Esophagus (tissue), 2 donors: ENCODE results near the gene SLC16A10. TPM values are rescaled to one million over a fixed set of nuclear protein-coding genes. Genes with fewer than 3 reads are reported as not detected.

Source experiments
- H3K27ac ChIP-seq, 2 donors: one replicate each; pipeline ENCODE4 v1.5.1; 2013; ENCODE audit warnings: low read depth in 2 of 2, mild to moderate bottlenecking in 2 of 2, inconsistent platforms in 1 of 2, low read length in 1 of 2, moderate library complexity in 1 of 2
- H3K27me3 ChIP-seq, 2 donors: one replicate each; pipeline ENCODE4 v1.6.1; 2013; ENCODE audit warnings: low read length in 2 of 2, control low read depth in 1 of 2, mild to moderate bottlenecking in 1 of 2; ENCODE audit not compliant: insufficient read depth in 2 of 2, control insufficient read depth in 1 of 2
- H3K36me3 ChIP-seq, 2 donors: one replicate each; pipeline ENCODE4 v1.6.1; 2013; ENCODE audit warnings: low read length in 1 of 2; ENCODE audit not compliant: control insufficient read depth in 2 of 2, insufficient read depth in 2 of 2
- H3K4me1 ChIP-seq, 2 donors: one replicate each; pipeline ENCODE4 v1.6.1; 2013; ENCODE audit warnings: low read length in 1 of 2; ENCODE audit not compliant: control insufficient read depth in 2 of 2, insufficient read depth in 2 of 2
- H3K4me3 ChIP-seq, 2 donors: one replicate each; pipeline ENCODE4 v1.5.1; 2013; ENCODE audit warnings: low read length in 2 of 2, mild to moderate bottlenecking in 2 of 2, low read depth in 1 of 2, moderate library complexity in 1 of 2
- H3K9me3 ChIP-seq, 2 donors: one replicate each; pipeline ENCODE4 v1.6.1; 2013; ENCODE audit warnings: mild to moderate bottlenecking in 2 of 2, low read depth in 1 of 2, low read length in 1 of 2, moderate library complexity in 1 of 2; ENCODE audit not compliant: control insufficient read depth in 2 of 2, insufficient read depth in 1 of 2
- WGBS, 2 donors: extraction: QIAGEN DNeasy Blood & Tissue Kit; methylation state at CpG; one replicate each; pipeline ENCODE4 v1.1.7; 2013; 5-methylcytosine and 5-hydroxymethylcytosine counted together
- polyA plus RNA-seq, 2 donors: library from polyadenylated mRNA; stranded (reverse); fragments of 200-250 nt; gene quantifications; one replicate each; pipeline ENCODE4 v1.2.3, GENCODE V29; 2013
- donor health status: healthy with polysubstance abuse.
- donor health status: Bipolar disorder and iron deficiency.

Gene SLC16A10
- polyA plus RNA-seq, 2 donors, result 0.18 to 0.41 TPM

DNA sequence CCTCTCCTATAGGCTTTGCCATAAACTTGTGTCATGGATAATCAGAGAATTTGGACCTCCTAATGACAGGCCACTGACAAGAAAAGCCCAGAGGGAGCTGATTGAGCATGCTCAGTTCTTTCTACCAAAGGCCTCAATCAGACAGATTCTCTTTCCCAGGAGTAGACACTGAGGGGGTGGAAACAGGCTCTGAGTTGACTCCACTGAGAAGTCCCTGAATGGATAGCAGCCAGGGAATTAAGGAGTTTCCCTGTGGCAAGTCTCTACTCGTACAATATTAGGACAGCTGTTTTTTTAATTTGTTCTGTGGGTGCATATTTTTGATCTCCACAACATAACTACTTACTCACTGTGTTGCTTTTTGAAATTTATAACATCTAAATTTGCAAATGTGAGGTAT lies 63.3 kb downstream of the SLC16A10 start:
- WGBS, 2 donors, result 24 to 43% methylated on average over 1 of the region's 1 CpG
- Histone ChIP-seq H3K27ac (no peak overlapping the region), H3K36me3 (no peaks in the 10 kb centered on the region), H3K27me3 (no peaks in the 10 kb centered on the region), H3K9me3 (no peaks in the 10 kb centered on the region), H3K4me1 (no peaks in the 10 kb centered on the region), H3K4me3 (no peak overlapping the region)

DNA sequence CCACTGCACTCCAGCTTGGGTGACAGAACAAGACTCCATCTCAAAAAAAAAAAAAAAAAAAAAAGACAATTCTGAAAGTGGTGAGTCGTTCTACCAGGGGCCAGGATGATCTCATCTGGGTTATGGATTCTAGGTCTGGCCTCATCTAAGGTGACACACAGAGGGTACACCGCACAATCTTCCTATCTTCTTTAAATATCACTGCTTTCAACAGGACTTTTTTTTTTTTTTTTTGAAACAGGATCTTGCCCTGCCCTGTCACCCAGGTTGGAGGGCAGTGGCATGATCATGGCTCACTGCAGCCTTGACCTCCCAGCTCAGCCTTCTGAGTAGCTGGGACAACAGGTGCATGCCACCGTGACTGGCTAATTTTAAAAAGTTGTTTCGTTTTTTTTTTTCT lies 67.7 kb downstream of the SLC16A10 start:
- no peak overlapping the region for H3K4me3 ChIP-seq
- H3K27ac ChIP-seq, result no peak overlapping the region
- H3K9me3 ChIP-seq, result no peaks in the 10 kb centered on the region
- H3K4me1 ChIP-seq, result no peaks in the 10 kb centered on the region
- 85% methylated on average over 4 of the region's 4 CpGs for WGBS, 2 donors
- no peaks in the 10 kb centered on the region for H3K36me3 ChIP-seq
- no peaks in the 10 kb centered on the region for H3K27me3 ChIP-seq

- Histone ChIP-seq H3K9me3 (no peaks in the 10 kb centered on the region), H3K4me3 (no peak overlapping the region), H3K27ac (no peak overlapping the region), H3K4me1 (no peaks in the 10 kb centered on the region), H3K27me3 (no peaks in the 10 kb centered on the region), H3K36me3 (no peaks in the 10 kb centered on the region)
- 80 to 84% methylated on average over 5 of the region's 5 CpGs for WGBS, 2 donors
Observed at GRCh38 chr6:111157412-111157811, 70.1 kb downstream of the SLC16A10 start.

DNA sequence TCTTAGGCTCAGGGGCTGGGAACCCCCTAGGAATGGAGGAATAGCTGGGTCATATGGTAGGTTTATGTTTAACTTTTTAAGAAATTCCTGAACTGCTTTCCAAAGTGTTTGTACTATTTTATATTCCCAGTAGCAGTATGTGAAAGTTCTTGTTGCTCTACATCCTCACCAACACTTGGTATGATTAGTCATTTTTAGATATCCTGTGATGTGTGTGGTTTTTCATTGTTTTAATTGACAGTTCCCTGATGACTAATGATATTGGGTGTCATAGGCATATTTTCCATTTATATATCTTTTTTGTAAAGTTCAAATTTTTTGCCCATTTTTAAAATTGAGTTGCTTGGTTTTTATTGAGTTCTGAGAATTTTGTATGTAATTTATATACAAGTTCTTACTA lies 72.3 kb downstream of the SLC16A10 start:
- H3K4me1 ChIP-seq, result no peaks in the 10 kb centered on the region

GRCh38 chr6:111161650-111162049 lies 74.3 kb downstream of the SLC16A10 start:
- 88 to 89% methylated on average over 2 of the region's 2 CpGs for WGBS, 2 donors

More for the DNA sequence above, 72.3 kb downstream of the SLC16A10 start:
- Histone ChIP-seq H3K9me3 (no peaks in the 10 kb centered on the region), H3K27ac (no peak overlapping the region), H3K36me3 (no peaks in the 10 kb centered on the region), H3K27me3 (no peaks in the 10 kb centered on the region), H3K4me3 (no peak overlapping the region)

DNA sequence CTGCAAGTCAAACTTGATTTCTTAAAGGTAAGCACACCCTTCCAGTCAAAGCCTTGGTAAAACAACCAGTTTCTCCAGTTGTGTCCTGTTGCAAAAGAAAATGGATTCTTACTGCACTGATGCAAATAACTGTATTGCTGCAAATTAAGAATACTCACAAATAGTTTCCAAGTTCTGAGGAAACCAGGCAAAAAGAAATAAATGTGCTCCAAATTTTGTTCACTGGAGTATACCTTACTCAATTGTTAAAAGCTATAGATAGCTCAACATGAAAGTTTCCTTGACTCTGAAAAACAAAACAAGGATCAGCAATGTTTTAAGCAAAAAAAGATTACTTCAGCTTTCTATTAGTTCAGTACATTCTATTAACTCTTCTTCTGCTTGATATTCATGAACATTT lies 75.2 kb downstream of the SLC16A10 start:
- no peaks in the 10 kb centered on the region for H3K27me3 ChIP-seq
- H3K4me1 ChIP-seq, result no peaks in the 10 kb centered on the region
- H3K9me3 ChIP-seq, result no peaks in the 10 kb centered on the region
- no peak overlapping the region for H3K4me3 ChIP-seq
- H3K27ac ChIP-seq, result no peak overlapping the region
- no peaks in the 10 kb centered on the region for H3K36me3 ChIP-seq

More at GRCh38 chr6:111161650-111162049, 74.3 kb downstream of the SLC16A10 start:
- Histone ChIP-seq H3K9me3 (no peaks in the 10 kb centered on the region), H3K27me3 (no peaks in the 10 kb centered on the region), H3K27ac (no peak overlapping the region), H3K4me3 (no peak overlapping the region), H3K4me1 (no peaks in the 10 kb centered on the region), H3K36me3 (no peaks in the 10 kb centered on the region)

DNA sequence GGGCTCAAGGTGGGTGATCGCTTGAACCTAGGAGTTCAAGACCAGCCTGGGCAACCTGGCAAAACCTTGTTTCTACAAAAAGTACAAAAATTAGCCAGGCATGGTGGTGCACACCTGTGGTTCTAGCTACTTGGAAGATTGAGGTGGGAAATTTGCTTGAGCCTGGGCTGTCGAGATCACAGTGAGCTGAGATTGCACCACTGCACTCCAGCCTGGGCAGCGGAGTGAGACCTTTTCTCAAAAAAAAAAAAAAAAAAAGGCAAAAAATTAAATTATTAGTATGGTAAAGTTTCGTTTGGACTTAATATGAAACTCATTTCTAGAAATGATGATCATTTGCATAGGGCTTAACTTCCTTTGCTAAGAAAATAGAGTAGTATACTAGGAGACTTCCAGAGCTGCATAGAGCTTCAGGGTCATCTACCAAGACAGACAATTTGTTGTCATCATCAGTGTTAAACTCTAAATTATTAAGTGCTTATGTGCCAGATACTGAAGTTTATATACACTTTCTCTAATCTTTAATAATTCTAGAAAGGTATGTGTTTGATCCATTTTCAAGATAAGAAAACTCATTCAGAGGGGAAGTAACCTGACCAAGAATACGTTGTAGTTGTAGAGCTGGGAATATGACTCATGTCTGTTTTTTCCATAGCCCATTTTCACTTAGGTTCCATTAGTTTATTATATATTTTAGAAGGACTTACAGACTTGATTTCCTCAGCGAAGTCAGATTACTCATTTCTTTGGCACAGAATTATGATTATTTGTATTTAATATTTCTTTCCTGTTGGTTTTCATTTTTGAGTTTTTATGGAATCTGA lies 84.5 kb downstream of the SLC16A10 start:
- H3K27me3 ChIP-seq, result no peaks in the 10 kb centered on the region
- WGBS, 2 donors, result 76 to 82% methylated on average over 6 of the region's 6 CpGs
- H3K9me3 ChIP-seq, result no peaks in the 10 kb centered on the region
- no peak overlapping the region for H3K27ac ChIP-seq
- no peak overlapping the region for H3K4me3 ChIP-seq
- H3K36me3 ChIP-seq, result no peaks in the 10 kb centered on the region
- H3K4me1 ChIP-seq, result no peaks in the 10 kb centered on the region

DNA sequence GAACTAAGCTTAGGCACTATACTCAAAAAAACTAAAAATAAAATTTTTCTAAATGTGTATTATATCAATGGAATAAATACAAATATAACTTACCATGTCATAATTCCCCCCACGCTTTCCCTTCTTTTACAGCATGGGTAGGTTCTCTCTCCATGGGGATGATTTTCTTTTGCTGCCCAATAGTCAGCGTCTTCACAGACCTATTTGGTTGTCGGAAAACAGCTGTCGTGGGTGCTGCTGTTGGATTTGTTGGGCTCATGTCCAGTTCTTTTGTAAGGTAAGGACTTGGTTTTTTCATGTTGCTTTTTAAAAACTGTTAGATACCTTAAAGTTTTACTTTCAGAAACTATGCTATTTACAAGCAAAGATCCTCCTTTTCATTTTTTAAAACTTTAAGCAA lies 85.3 kb downstream of the SLC16A10 start:
- H3K27ac ChIP-seq, result no peak overlapping the region

GRCh38 chr6:111173341-111173740 lies 86.0 kb downstream of the SLC16A10 start:
- no peaks in the 10 kb centered on the region for H3K4me1 ChIP-seq
- H3K9me3 ChIP-seq, result no peaks in the 10 kb centered on the region
- no peak overlapping the region for H3K4me3 ChIP-seq
- H3K36me3 ChIP-seq, result no peaks in the 10 kb centered on the region
- no peaks in the 10 kb centered on the region for H3K27me3 ChIP-seq
- no peak overlapping the region for H3K27ac ChIP-seq
- 84 to 85% methylated on average over 2 of the region's 2 CpGs for WGBS, 2 donors

More for the DNA sequence above, 85.3 kb downstream of the SLC16A10 start:
- 77 to 83% methylated on average over 4 of the region's 4 CpGs for WGBS, 2 donors
- H3K4me1 ChIP-seq, result no peaks in the 10 kb centered on the region
- no peaks in the 10 kb centered on the region for H3K27me3 ChIP-seq
- H3K9me3 ChIP-seq, result no peaks in the 10 kb centered on the region
- H3K4me3 ChIP-seq, result no peak overlapping the region
- H3K36me3 ChIP-seq, result no peaks in the 10 kb centered on the region

GRCh38 chr6:111173946-111174345 lies 86.6 kb downstream of the SLC16A10 start:
- no peak overlapping the region for H3K27ac ChIP-seq
- H3K27me3 ChIP-seq, result no peaks in the 10 kb centered on the region
- no peaks in the 10 kb centered on the region for H3K9me3 ChIP-seq
- WGBS, 2 donors, result 61 to 68% methylated on average over 3 of the region's 3 CpGs
- no peak overlapping the region for H3K4me3 ChIP-seq
- H3K36me3 ChIP-seq, result no peaks in the 10 kb centered on the region
- H3K4me1 ChIP-seq, result no peaks in the 10 kb centered on the region
